ENCODE results near the gene FBL.
A peak's percentile ranks its signal among the peaks of the same experiment; 100 is the strongest.
"Not testable (repeated sequence)": the region's sequence is repeated elsewhere in the genome, so short reads cannot be mapped to it uniquely, and the experiment has no call there.

FBL gene

DNA sequence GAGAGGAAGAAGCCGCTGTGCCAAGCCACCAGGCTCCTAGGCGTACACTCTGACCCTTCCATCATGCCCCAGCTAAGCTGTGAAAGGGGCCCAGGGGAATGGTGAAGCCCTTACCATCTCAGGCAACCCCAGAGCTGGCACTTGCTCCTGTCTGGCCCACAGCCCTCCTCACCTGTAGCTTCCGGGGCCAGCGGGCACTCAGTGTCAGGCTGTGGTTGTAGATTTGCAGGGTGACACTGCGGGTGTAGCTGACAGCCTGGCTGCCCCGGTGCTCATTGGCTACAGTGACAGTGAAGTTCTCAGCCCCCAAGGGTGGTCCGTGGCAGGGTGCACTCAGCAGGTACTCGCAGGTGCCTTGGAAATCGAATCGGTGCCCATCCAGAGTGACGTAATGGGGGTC is 30.3 kb upstream of the FBL start:
- not testable (repeated sequence) for DNase-seq (ENCODE audit: low read depth in 2 of 2)

GRCh38 chr19:39875401-39875864 is 29.3 kb upstream of the FBL start:
- DNase-seq (ENCODE audit: low read depth in 2 of 2), result not testable (repeated sequence)

DNA sequence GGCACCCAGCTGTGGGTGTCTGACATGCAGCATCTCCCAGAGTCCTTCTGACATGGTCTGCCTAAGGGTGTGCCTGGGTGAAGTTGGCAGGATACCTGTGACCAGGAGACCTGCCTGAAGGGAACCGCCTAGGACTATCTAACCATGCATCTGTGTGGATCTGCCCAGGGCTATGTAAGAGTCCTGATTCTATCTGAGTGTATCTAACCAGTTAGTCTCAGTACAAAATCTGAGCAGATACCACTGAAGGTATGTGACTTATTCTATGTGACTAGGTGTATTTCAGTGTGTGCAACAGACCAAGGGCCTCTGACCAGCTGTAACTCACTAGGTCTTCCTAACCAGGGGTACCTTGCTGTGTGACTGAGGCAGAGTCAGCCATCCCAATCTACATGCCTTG is 28.2 kb upstream of the FBL start:
- DNase-seq (ENCODE audit: low read depth in 2 of 2), result no peak

- no peak for DNase-seq (ENCODE audit: low read depth in 2 of 2)
Measured at GRCh38 chr19:39873385-39873784, 27.2 kb upstream of the FBL start.

DNA sequence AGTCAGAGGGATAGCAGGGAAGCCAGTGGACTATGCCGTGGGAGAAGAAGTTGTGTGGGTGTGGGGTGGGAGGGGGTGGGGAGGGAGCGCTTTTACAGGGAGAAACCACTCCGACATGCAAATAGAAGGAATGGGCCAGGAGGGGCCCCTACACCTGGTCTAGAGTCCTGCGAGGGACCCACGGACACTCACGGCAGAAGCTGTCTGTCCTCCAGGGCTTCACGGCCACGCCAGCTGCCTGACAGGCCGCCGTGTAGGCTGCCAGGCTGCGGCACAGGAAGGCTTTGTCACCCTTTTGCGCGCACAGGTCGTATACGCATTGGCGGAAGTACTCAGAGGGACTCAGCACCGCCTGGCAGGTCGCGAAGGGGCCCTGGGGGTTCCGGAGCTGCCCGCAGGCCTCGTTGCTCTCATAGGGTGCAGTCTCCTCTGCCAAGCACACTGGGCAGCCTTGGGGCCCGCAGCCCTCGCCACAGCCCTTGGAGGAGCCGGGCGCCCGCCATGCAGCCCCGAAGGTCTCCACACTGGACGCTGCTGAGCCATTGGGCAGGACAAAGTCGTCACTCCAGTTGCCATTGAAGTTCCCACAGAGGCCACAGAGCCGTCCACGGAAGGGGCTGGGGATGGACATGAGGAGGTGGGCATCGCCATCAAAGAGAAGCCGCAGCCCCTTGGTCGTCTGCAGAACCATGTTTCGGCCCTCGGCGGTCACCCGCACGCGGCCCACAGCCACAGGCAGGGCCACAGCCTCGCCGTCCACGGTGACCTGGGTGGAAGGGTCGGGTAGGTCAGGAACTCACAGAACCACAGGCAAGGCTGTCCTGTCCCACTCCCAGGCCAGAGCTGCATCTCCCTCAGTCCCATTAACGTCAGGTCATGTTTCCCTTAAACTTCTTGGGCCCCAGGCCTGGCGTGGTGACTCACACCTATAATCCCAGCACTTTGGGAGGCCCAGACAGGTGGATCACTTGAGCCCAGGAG is 26.0 kb upstream of the FBL start:
- DNase-seq (ENCODE audit: low read depth in 2 of 2), result no peak

DNA sequence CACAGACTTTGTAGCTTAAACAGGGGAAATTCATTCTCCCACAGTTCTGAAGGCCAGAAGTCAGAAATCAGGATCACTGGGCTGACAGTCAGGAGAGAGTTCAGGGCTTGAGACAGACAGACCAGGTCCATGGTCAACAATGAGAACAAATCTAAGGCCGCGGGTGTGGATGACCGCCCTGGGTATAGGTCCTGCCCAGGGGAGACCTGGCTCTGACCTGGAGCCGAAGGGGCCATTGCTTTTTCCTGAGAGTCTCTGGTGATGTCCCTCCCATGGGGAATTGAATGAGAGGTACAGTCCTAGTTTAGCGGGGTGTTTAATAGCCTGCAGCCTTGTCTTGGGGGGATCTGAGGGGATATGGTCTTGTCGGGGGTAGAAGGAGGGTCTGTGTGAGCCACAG is 25.2 kb upstream of the FBL start:
- DNase-seq (ENCODE audit: low read depth in 2 of 2), result no peak

- no peak for DNase-seq (ENCODE audit: low read depth in 2 of 2)
Measured at GRCh38 chr19:39870171-39870971, 24.2 kb upstream of the FBL start.

- DNase-seq (ENCODE audit: low read depth in 2 of 2), result no peak
Measured at GRCh38 chr19:39867952-39868351, 21.8 kb upstream of the FBL start.

- no peak for DNase-seq (ENCODE audit: low read depth in 2 of 2)
Measured at GRCh38 chr19:39867133-39867532, 21.0 kb upstream of the FBL start.

DNA sequence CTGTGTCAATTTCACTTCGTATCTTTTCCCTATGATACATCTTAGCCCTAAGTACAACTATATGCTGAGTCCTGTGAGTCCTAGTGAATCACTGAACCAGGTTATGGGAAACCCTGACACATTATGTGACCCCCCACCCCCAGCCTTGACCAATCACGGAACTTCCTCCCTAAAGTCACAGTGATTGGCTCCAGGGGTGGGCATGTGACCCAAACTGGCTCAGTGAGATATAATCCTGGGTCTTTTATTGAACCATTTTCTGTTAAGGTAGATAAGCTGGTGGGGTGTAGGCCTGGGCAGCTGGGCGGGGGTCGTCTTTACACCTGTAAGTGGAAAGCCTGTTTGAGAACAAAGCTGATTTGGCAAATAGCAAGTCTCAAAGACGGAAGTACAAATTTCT is 19.8 kb upstream of the FBL start:
- no peak for DNase-seq (ENCODE audit: low read depth in 2 of 2)

DNA sequence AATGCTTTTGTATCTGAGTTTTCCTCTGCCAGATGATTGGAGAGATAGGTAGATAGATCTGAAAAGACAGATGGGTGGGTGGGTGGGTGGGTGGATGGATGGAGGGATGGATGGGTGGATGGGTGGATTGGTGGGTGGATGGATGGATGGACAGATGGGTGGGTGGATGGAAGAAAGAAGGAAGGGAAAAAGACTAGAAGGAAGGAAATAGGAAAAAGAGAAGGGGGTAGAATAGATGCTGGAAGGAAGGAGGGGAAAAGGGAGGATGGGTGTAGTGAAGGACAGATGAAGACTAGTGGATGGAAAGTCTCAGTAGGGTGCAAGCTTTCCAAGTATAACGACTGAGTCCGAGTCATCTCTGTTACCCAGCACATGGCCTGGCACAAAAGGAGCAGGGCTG is 19.0 kb upstream of the FBL start:
- DNase-seq (ENCODE audit: low read depth in 2 of 2), result no peak

DNA sequence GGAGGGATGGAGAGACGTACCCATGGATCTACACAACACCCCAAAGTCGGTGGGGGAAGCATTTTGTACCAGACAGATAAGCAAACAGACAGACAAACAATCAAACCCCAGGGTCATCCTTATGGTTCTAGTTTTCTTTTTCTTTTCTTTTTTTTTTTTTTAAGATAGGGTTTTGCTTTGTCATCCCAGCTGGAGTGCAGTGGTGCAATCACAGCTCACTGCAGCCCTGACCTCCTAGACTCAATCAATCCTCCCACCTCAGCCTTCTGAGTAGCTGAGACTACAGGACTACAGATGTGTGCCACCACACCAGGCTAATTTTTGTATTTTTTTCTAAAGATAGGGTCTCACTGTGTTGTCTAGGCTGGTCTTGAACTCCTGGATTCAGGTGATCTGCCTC is 17.9 kb upstream of the FBL start:
- DNase-seq (ENCODE audit: low read depth in 2 of 2), result no peak

- DNase-seq (ENCODE audit: low read depth in 2 of 2), result no peak
Measured at GRCh38 chr19:39858541-39858940, 12.4 kb upstream of the FBL start.

- DNase-seq (ENCODE audit: low read depth in 2 of 2), result no peak
Measured at GRCh38 chr19:39852882-39853281, 6.7 kb upstream of the FBL start.

- DNase-seq (ENCODE audit: low read depth in 2 of 2), result no peak
Measured at GRCh38 chr19:39850892-39851291, 4.7 kb upstream of the FBL start.

DNA sequence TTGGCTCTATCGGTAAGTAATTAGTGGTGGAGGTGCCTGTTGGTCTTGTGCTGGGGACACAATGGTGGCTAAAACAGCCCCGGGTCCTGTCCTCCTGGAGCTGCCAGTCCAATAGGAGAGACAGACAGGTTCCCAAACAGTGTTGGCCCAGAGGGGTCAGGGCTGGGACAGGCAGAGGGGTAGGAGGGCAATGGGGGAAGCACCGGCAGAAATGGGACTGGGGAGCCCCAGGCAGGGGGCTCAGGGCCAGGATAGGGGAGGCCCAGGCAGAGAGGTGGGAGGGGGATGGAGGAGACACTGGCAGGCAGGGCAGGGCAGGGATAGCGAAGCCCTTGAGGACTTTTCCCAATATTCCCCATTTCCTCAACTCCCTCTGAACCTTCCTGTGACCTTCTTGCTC is 2.2 kb upstream of the FBL start:
- no peak for DNase-seq (ENCODE audit: low read depth in 2 of 2)

DNA sequence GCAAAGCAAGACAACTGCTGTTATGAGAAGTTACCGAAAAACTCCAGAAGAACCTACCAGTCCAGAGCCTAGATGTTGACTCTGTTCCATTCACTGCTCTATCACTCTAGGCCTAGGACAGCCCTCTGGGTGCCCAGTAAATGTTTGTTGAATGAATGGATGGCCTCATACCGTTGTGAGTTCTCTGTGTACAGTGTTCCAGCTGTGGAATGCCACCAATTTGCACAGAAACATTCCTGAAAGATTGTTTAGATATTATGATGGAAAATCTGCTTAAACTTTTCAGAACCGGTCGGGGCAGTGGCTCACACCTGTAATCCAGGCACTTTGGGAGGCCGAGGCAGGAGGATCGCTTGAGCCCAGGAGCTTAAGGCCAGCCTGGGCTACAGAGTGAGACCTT is 1.3 kb upstream of the FBL start:
- DNase-seq (ENCODE audit: low read depth in 2 of 2), result no peak

DNA sequence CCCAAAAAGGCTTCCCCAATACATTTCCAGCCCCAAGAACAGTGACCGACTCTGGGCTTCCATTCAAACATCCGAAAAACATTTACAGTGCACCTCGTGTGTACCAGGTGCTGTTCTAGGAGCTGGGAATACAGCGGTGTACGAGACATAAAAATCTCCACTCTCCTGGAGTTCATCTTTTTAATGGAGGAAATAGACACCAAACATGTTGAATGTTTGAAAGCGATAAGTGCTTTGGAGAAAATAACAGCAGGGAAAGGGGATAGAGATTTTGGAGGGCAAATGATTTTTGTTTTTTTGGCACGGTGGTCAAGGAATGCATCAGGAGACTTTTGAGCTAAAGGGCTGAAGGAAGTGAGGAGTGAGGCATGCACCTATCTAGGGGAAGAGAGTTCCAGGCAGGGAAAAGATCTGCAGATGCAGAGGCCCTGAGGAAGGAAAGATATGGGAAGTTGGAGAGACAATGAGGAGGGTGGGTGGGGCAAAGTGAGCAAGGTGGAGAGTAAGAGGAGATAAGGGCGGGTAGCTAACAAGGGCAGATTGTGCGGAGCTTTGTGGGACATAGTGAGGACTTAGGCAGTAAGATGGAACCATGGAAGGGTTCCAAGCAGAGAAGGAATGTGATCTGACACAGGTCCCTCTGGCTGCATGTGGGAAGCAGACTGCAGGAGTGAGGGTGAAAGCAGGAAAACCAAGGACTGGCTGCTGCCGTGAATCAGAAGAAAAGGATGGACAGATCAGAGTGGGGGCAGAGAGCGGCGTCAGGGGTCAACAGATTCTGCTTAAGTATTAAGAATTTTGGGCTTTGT is 703 bp upstream of the FBL start:
- no peak for DNase-seq (ENCODE audit: low read depth in 2 of 2)

DNA sequence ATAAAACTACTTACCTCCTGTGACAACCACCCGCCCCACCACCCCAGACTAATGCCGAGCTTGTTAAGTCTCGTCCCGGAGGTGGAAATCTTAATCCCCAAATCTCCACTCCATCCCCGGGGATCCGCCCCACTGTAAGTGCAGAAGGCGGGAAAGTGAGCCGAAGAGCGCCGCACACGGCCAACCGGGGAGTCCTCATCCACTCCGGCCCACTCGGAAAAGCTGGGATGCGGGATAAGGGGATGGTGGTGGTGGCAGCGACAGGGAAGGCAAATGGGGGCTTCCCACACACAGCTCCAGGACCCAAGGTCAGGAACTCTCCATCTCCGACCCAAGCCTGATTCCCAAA is 621 bp downstream of the FBL start:
- DNase-seq (ENCODE audit: low read depth in 2 of 2), result no peak

DNA sequence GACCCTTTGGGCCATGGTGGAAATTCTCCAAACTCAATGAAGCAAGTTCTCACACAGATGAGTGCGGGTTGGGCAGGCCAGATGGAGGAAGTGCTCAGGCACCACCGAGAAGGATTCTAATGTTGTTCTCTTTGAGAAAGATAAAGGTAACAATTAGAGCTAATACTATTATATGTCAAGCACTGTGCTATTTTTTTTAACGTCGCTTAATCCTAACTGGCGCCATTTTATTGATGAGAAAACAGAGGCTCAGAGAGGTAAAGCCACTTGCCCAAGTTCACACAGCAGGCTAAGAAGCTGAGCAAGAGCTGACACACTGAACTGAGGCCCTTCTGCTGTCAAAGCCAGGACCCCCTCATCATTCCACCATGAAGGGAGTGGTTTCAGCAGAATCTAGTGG is 1.0 kb downstream of the FBL start:
- no peak for DNase-seq (ENCODE audit: low read depth in 2 of 2)

- peak in 1 of 2 donors; percentile 40 for DNase-seq (ENCODE audit: low read depth in 2 of 2)
Measured at GRCh38 chr19:39843919-39844793, 2.0 kb downstream of the FBL start.

All from activated CD4-positive, alpha-beta T cell treated with anti-CD3 and anti-CD28 coated beads for 24 hours (primary cell).